Mesendoderm (in vitro differentiated cells): ENCODE data around the gene MMP28.

Experiments used
- DNase-seq: peaks from one replicate; pipeline ENCODE4 v3.0.0; 2013
- H2AK5ac ChIP-seq: 2 replicates; pipeline ENCODE4 v1.6.1; 2013; ENCODE audit warnings: low read length, inconsistent platforms
- H2BK120ac ChIP-seq: 2 replicates; pipeline ENCODE4 v1.6.1; 2013; ENCODE audit warnings: low read depth, mild to moderate bottlenecking, low read length, moderate library complexity, mixed read lengths
- H2BK15ac ChIP-seq: replicated peaks from 2 replicates; pipeline ENCODE4 v1.6.1; 2013; ENCODE audit warnings: low read depth, mild to moderate bottlenecking, moderate library complexity
- H2BK5ac ChIP-seq: 2 replicates; pipeline ENCODE4 v1.6.1; 2013; ENCODE audit warnings: low read length, inconsistent platforms
- H3K18ac ChIP-seq: 2 replicates; pipeline ENCODE4 v1.6.1; 2013; ENCODE audit warnings: mild to moderate bottlenecking, low read length, mixed read lengths
- H3K23ac ChIP-seq: one replicate; pipeline ENCODE4 v1.6.1; 2013; ENCODE audit warnings: low read length
- H3K27ac ChIP-seq: 2 replicates; pipeline ENCODE4 v1.5.1; 2013; ENCODE audit warnings: low read depth, mild to moderate bottlenecking, inconsistent platforms, low read length, moderate library complexity
- H3K27me3 ChIP-seq: 2 replicates; pipeline ENCODE4 v1.6.1; 2013; ENCODE audit warnings: low read length, control low read depth, mild to moderate bottlenecking, inconsistent platforms; ENCODE audit not compliant: insufficient read depth, poor library complexity
- H3K36me3 ChIP-seq: 2 replicates; pipeline ENCODE4 v1.6.1; 2013; ENCODE audit warnings: low read length, inconsistent platforms; ENCODE audit not compliant: control insufficient read depth, insufficient read depth
- H3K4ac ChIP-seq: one replicate; pipeline ENCODE4 v1.6.1; 2013; ENCODE audit warnings: low read depth, mild to moderate bottlenecking, low read length, moderate library complexity
- H3K4me1 ChIP-seq: 2 replicates; pipeline ENCODE4 v1.6.1; 2013; ENCODE audit warnings: low read depth, low read length, inconsistent platforms; ENCODE audit not compliant: control insufficient read depth
- H3K4me2 ChIP-seq: 2 replicates; pipeline ENCODE4 v1.6.1; 2013; ENCODE audit warnings: low read length
- H3K4me3 ChIP-seq: 2 replicates; pipeline ENCODE4 v1.5.1; 2013; ENCODE audit warnings: mild to moderate bottlenecking, low read length
- H3K56ac ChIP-seq: one replicate; pipeline ENCODE4 v1.6.1; 2013; ENCODE audit warnings: low read length
- H3K79me1 ChIP-seq: 2 replicates; pipeline ENCODE4 v1.6.1; 2013; ENCODE audit warnings: low read length, inconsistent platforms
- H3K79me2 ChIP-seq: 2 replicates; pipeline ENCODE4 v1.6.1; 2013; ENCODE audit warnings: mild to moderate bottlenecking, low read length; ENCODE audit not compliant: control insufficient read depth, insufficient read depth
- H3K9ac ChIP-seq: 2 replicates; pipeline ENCODE4 v1.6.1; 2013; ENCODE audit warnings: low read length, inconsistent platforms
- H4K5ac ChIP-seq: one replicate; pipeline ENCODE4 v1.6.1; 2013; ENCODE audit warnings: low read length
- H4K8ac ChIP-seq: one replicate; pipeline ENCODE4 v1.6.1; 2013; ENCODE audit warnings: low read depth, mild to moderate bottlenecking, control low read depth, low read length, moderate library complexity
- WGBS: extraction: QIAGEN DNeasy Blood & Tissue Kit; methylation state at CpG from one replicate; pipeline ENCODE4 v1.1.7; 2013; ENCODE audit warnings: low lambda C conversion rate, missing lambda C conversion rate; ENCODE audit not compliant: insufficient coverage; ENCODE audit errors: extremely low coverage; 5-methylcytosine and 5-hydroxymethylcytosine counted together

Gene MMP28

GRCh38 chr17:35841101-35841500 is 45.7 kb upstream of the MMP28 start:
- no peaks in the 10 kb centered on the region for H3K79me1 ChIP-seq
- no peak for DNase-seq
- H3K18ac ChIP-seq = no peak overlapping the region
- no peak overlapping the region for H3K23ac ChIP-seq
- H3K4me1 ChIP-seq = no peaks in the 10 kb centered on the region
- no peak overlapping the region for H2AK5ac ChIP-seq
- no peak overlapping the region for H3K27ac ChIP-seq
- no peak overlapping the region for H2BK5ac ChIP-seq
- H2BK120ac ChIP-seq = no peak overlapping the region
- H3K79me2 ChIP-seq = no peaks in the 10 kb centered on the region
- no peak overlapping the region for H3K4me2 ChIP-seq
- no peak overlapping the region for H3K56ac ChIP-seq
- H2BK15ac ChIP-seq = no peak overlapping the region
- WGBS = no CpG with 5 or more reads among the region's 3 CpGs
- H3K36me3 ChIP-seq = peaks cover 9% of the 10 kb centered on the region
- no peak overlapping the region for H4K8ac ChIP-seq
- no peak overlapping the region for H4K5ac ChIP-seq
- no peak overlapping the region for H3K9ac ChIP-seq
- H3K4me3 ChIP-seq = no peak overlapping the region
- H3K4ac ChIP-seq = no peak overlapping the region
- no peaks in the 10 kb centered on the region for H3K27me3 ChIP-seq

- H2BK15ac ChIP-seq = no peak overlapping the region
- H3K27me3 ChIP-seq = no peaks in the 10 kb centered on the region
- H2BK120ac ChIP-seq = no peak overlapping the region
- no peak overlapping the region for H2AK5ac ChIP-seq
- peaks cover 2% of the 10 kb centered on the region for H3K79me1 ChIP-seq
- no CpG with 5 or more reads among the region's 1 CpG for WGBS
- no peak overlapping the region for H3K4ac ChIP-seq
- peaks cover 5% of the 10 kb centered on the region for H3K36me3 ChIP-seq
- no peak overlapping the region for H3K9ac ChIP-seq
- H3K56ac ChIP-seq = no peak overlapping the region
- no peak overlapping the region for H3K4me2 ChIP-seq
- H4K8ac ChIP-seq = no peak overlapping the region
- H3K79me2 ChIP-seq = no peaks in the 10 kb centered on the region
- no peak overlapping the region for H3K4me3 ChIP-seq
- no peak overlapping the region for H3K27ac ChIP-seq
- no peaks in the 10 kb centered on the region for H3K4me1 ChIP-seq
- H4K5ac ChIP-seq = no peak overlapping the region
- no peak for DNase-seq
- no peak overlapping the region for H2BK5ac ChIP-seq
- no peak overlapping the region for H3K18ac ChIP-seq
- H3K23ac ChIP-seq = no peak overlapping the region
Observed at GRCh38 chr17:35825206-35825605, 29.8 kb upstream of the MMP28 start.

GRCh38 chr17:35821308-35821707 is 25.9 kb upstream of the MMP28 start:
- WGBS = 100% methylated on average over 1 of the region's 2 CpGs
- H3K23ac ChIP-seq = no peak overlapping the region
- no peak overlapping the region for H3K4me3 ChIP-seq
- no peak overlapping the region for H4K5ac ChIP-seq
- no peak overlapping the region for H3K18ac ChIP-seq
- DNase-seq = no peak
- H3K79me2 ChIP-seq = peaks cover 10% of the 10 kb centered on the region
- H3K4ac ChIP-seq = no peak overlapping the region
- H3K56ac ChIP-seq = no peak overlapping the region
- no peaks in the 10 kb centered on the region for H3K27me3 ChIP-seq
- H3K4me2 ChIP-seq = no peak overlapping the region
- H2AK5ac ChIP-seq = no peak overlapping the region
- no peaks in the 10 kb centered on the region for H3K4me1 ChIP-seq
- H3K79me1 ChIP-seq = peaks cover 2% of the 10 kb centered on the region
- H3K36me3 ChIP-seq = peaks cover 3% of the 10 kb centered on the region
- H2BK120ac ChIP-seq = no peak overlapping the region
- H3K9ac ChIP-seq = no peak overlapping the region
- no peak overlapping the region for H3K27ac ChIP-seq
- no peak overlapping the region for H4K8ac ChIP-seq
- H2BK15ac ChIP-seq = no peak overlapping the region
- H2BK5ac ChIP-seq = no peak overlapping the region

GRCh38 chr17:35819455-35819854 is 24.0 kb upstream of the MMP28 start:
- WGBS = no CpG with 5 or more reads among the region's 1 CpG
- Histone ChIP-seq H3K4me1 (no peaks in the 10 kb centered on the region), H3K9ac (no peak overlapping the region), H2BK15ac (no peak overlapping the region), H2AK5ac (no peak overlapping the region), H3K79me2 (peaks cover 19% of the 10 kb centered on the region), H2BK5ac (no peak overlapping the region), H3K4ac (no peak overlapping the region), H4K8ac (no peak overlapping the region), H3K4me3 (no peak overlapping the region), H3K4me2 (no peak overlapping the region), H3K18ac (no peak overlapping the region), H3K56ac (no peak overlapping the region), H2BK120ac (no peak overlapping the region), H3K36me3 (peaks cover 2% of the 10 kb centered on the region), H3K27ac (no peak overlapping the region), H4K5ac (no peak overlapping the region), H3K23ac (no peak overlapping the region), H3K27me3 (no peaks in the 10 kb centered on the region), H3K79me1 (peaks cover 2% of the 10 kb centered on the region)
- no peak for DNase-seq

GRCh38 chr17:35817196-35817595 is 21.8 kb upstream of the MMP28 start:
- Histone ChIP-seq H3K79me1 (peaks cover 4% of the 10 kb centered on the region), H3K27me3 (no peaks in the 10 kb centered on the region), H3K56ac (no peak overlapping the region), H4K5ac (no peak overlapping the region), H3K27ac (no peak overlapping the region), H3K4ac (no peak overlapping the region), H2BK120ac (no peak overlapping the region), H3K18ac (no peak overlapping the region), H4K8ac (no peak overlapping the region), H3K23ac (no peak overlapping the region), H3K4me2 (no peak overlapping the region), H2BK5ac (no peak overlapping the region), H3K36me3 (no peaks in the 10 kb centered on the region), H3K9ac (no peak overlapping the region), H3K79me2 (peaks cover 32% of the 10 kb centered on the region), H3K4me3 (no peak overlapping the region), H3K4me1 (no peaks in the 10 kb centered on the region), H2AK5ac (no peak overlapping the region), H2BK15ac (no peak overlapping the region)
- WGBS = no CpG with 5 or more reads among the region's 1 CpG
- no peak for DNase-seq

- Histone ChIP-seq H4K5ac (no peak overlapping the region), H3K23ac (no peak overlapping the region), H2BK15ac (no peak overlapping the region), H3K79me1 (peaks cover 5% of the 10 kb centered on the region), H3K18ac (no peak overlapping the region), H3K56ac (no peak overlapping the region), H3K36me3 (no peaks in the 10 kb centered on the region), H3K4me2 (no peak overlapping the region), H2BK120ac (no peak overlapping the region), H3K27ac (no peak overlapping the region), H3K9ac (no peak overlapping the region), H2BK5ac (no peak overlapping the region), H3K79me2 (peaks cover 37% of the 10 kb centered on the region), H3K4me3 (no peak overlapping the region), H4K8ac (no peak overlapping the region), H3K4me1 (no peaks in the 10 kb centered on the region), H3K27me3 (no peaks in the 10 kb centered on the region), H3K4ac (no peak overlapping the region), H2AK5ac (no peak overlapping the region)
- DNase-seq = no peak
- no CpG with 5 or more reads among the region's 5 CpGs for WGBS
Observed at GRCh38 chr17:35816723-35817122, 21.3 kb upstream of the MMP28 start.
